ENCODE measurements around the gene EFCAB5.

The EFCAB5 gene

DNA sequence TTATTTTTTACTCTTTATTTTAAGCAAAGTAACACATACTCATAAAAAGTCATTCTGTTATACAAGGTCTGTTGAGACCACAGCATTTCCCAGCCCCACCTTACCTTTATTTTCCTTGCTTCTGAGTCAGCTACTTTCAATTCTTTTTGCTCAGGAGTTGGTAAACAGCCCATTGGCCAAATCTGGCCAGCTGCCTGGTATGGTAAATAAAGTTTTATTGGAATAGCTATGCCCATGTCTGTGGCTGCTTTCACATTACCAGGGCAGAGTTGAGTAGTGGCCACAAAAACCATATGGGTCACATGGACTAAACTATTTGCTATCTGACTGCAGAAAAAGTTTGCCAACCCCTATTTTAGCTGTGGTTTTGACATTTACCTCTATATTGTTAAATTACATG, 171.8 kb downstream of the EFCAB5 start:
- no peak overlapping the region for H3K4me3 ChIP-seq (ENCODE audit: insufficient read depth, low read length, poor library complexity, severe bottlenecking)
- no peak overlapping the region for H3K27ac ChIP-seq (ENCODE audit: low read depth, low read length)
- no peaks in the 10 kb centered on the region for H3K9me3 ChIP-seq (ENCODE audit: insufficient read depth, low read length)
- TF ChIP-seq, protein P1, sequence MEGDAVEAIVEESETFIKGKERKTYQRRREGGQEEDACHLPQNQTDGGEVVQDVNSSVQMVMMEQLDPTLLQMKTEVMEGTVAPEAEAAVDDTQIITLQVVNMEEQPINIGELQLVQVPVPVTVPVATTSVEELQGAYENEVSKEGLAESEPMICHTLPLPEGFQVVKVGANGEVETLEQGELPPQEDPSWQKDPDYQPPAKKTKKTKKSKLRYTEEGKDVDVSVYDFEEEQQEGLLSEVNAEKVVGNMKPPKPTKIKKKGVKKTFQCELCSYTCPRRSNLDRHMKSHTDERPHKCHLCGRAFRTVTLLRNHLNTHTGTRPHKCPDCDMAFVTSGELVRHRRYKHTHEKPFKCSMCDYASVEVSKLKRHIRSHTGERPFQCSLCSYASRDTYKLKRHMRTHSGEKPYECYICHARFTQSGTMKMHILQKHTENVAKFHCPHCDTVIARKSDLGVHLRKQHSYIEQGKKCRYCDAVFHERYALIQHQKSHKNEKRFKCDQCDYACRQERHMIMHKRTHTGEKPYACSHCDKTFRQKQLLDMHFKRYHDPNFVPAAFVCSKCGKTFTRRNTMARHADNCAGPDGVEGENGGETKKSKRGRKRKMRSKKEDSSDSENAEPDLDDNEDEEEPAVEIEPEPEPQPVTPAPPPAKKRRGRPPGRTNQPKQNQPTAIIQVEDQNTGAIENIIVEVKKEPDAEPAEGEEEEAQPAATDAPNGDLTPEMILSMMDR (IDR thresholded peaks at IDR 0.05; ENCODE audit: insufficient read depth, low read length, poor library complexity, severe bottlenecking) = no peak
- TF ChIP-seq EZH2phosphoT487 (conservative IDR thresholded peaks at IDR 0.05; ENCODE audit: low read length) = no peak
- H2AFZ ChIP-seq (ENCODE audit: low read depth, low read length, severe bottlenecking) = no peak overlapping the region
- peaks cover 12% of the 10 kb centered on the region; the same call in 1 of the 2 replicates for H3F3A ChIP-seq (ENCODE audit: insufficient read depth)
- no peaks in the 10 kb centered on the region for H4K20me1 ChIP-seq (ENCODE audit: low read depth, low read length)
- peaks cover 15% of the 10 kb centered on the region for H3K79me2 ChIP-seq (ENCODE audit: insufficient read depth, low read length)
- H3K4me2 ChIP-seq (ENCODE audit: low read depth, low read length, poor library complexity, severe bottlenecking) = no peak overlapping the region
- H3K36me3 ChIP-seq (ENCODE audit: low read length) = no peaks in the 10 kb centered on the region
- no peaks in the 10 kb centered on the region for H3K27me3 ChIP-seq (ENCODE audit: low read length)
- no peak overlapping the region for H3K9ac ChIP-seq (ENCODE audit: low read length)
- no peaks in the 10 kb centered on the region for H3K9me2 ChIP-seq (replicated peaks; ENCODE audit: insufficient read depth, low read length)

DNA sequence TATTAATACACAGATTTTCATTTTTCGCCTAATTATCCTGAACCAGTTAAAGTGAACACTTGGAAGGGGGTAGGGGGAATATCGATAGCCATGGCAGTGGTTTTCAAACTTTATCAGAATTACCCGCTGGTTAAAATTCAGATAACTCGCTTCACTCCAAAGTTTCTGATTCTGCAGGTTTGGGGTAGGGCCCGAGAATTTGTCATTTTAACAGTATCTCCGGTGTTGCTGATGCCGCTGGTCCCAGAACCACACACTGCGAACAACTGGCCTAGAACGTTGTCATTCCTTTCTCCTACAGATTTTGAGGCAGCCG, 174.9 kb downstream of the EFCAB5 start:
- H3K9ac ChIP-seq (ENCODE audit: low read length) = peak overlapping the region; percentile 84
- H3F3A ChIP-seq (ENCODE audit: insufficient read depth) = peaks cover 20% of the 10 kb centered on the region
- no peaks in the 10 kb centered on the region for H3K9me3 ChIP-seq (ENCODE audit: insufficient read depth, low read length)
- H2AFZ ChIP-seq (ENCODE audit: low read depth, low read length, severe bottlenecking) = peak overlapping the region; percentile 81
- TF ChIP-seq, protein P1 (IDR thresholded peaks at IDR 0.05; ENCODE audit: insufficient read depth, low read length, poor library complexity, severe bottlenecking) = no peak
- TF ChIP-seq EZH2phosphoT487 (conservative IDR thresholded peaks at IDR 0.05; ENCODE audit: low read length) = no peak
- peak overlapping the region; percentile 67 for H3K27ac ChIP-seq (ENCODE audit: low read depth, low read length)
- H4K20me1 ChIP-seq (ENCODE audit: low read depth, low read length) = no peaks in the 10 kb centered on the region
- peak overlapping the region; percentile 100 for H3K4me2 ChIP-seq (ENCODE audit: low read depth, low read length, poor library complexity, severe bottlenecking)
- H3K4me3 ChIP-seq (ENCODE audit: insufficient read depth, low read length, poor library complexity, severe bottlenecking) = peak overlapping the region; percentile 96
- H3K27me3 ChIP-seq (ENCODE audit: low read length) = no peaks in the 10 kb centered on the region
- H3K36me3 ChIP-seq (ENCODE audit: low read length) = peaks cover 10% of the 10 kb centered on the region; the same call in 1 of the 2 replicates
- H3K9me2 ChIP-seq (replicated peaks; ENCODE audit: insufficient read depth, low read length) = no peaks in the 10 kb centered on the region
- H3K79me2 ChIP-seq (ENCODE audit: insufficient read depth, low read length) = peaks cover 43% of the 10 kb centered on the region

DNA sequence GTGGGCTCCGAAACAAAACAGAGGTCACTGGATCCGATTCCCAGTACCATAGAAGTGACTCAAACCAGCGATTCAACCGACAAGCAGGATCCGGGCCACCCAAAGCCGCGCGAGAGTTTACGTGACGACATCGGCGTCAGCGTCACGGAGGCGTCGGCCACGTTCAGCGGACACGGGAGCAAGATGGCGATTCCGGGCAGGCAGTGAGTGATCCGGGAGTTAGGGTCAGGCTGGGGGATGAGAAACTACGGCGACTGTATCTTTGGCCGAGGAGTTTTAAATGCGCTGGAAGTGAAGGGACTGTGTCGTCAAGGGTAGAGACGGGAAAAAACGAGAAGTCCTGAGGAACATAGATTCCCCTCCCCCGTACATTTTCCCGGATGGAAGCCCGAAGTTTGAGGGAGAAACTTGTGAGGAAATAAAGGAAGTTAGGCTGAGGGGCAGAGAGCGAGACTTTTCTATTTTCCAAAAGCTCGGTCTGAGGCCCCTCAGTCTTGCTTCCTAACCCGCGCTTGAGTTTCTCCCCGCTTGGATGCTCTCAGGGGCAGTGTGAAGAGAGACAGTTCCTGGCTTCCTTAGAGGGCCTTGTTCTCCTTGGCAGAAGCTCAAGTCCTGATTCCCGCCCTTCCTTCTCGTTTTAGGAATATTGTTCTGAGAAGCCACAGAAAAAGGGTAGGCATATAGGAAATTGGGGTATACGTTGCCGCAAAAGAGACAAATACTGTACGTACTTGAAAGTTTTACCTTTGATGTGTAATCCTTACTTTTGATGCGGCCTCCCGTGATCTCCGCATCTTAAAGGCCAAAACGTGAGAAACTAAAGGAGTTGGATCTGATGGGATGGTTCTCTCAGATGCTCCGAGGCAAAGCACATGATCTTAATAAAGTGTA, 175.5 kb downstream of the EFCAB5 start, which contains the start of gene NSRP1:
Gene NSRP1, plus strand, starts transcription at position 156 of the 891 bp plus-strand sequence. Its CDS starts 28 bp downstream, at position 184.
- peak within 1 kb of the TSS; percentile 96 for H3K4me3 ChIP-seq (ENCODE audit: insufficient read depth, low read length, poor library complexity, severe bottlenecking)
- H4K20me1 ChIP-seq (ENCODE audit: low read depth, low read length) = no peaks in the 10 kb centered on the region
- H3K4me2 ChIP-seq (ENCODE audit: low read depth, low read length, poor library complexity, severe bottlenecking) = peak within 1 kb of the TSS; percentile 100
- H3K9ac ChIP-seq (ENCODE audit: low read length) = peak within 1 kb of the TSS; percentile 84
- peak within 1 kb of the TSS; percentile 81 for H2AFZ ChIP-seq (ENCODE audit: low read depth, low read length, severe bottlenecking)
- no peaks in the 10 kb centered on the region for H3K9me3 ChIP-seq (ENCODE audit: insufficient read depth, low read length)
- no peaks in the 10 kb centered on the region for H3K27me3 ChIP-seq (ENCODE audit: low read length)
- H3K36me3 ChIP-seq (ENCODE audit: low read length) = peaks cover 10% of the 10 kb centered on the region; the same call in 1 of the 2 replicates
- peaks cover 50% of the 10 kb centered on the region for H3K79me2 ChIP-seq (ENCODE audit: insufficient read depth, low read length)
- TF ChIP-seq, protein P1 (IDR thresholded peaks at IDR 0.05; ENCODE audit: insufficient read depth, low read length, poor library complexity, severe bottlenecking) = no peak
- no peak for TF ChIP-seq EZH2phosphoT487 (conservative IDR thresholded peaks at IDR 0.05; ENCODE audit: low read length)
- peaks cover 20% of the 10 kb centered on the region for H3F3A ChIP-seq (ENCODE audit: insufficient read depth)
- peak within 1 kb of the TSS; percentile 67 for H3K27ac ChIP-seq (ENCODE audit: low read depth, low read length)
- no peaks in the 10 kb centered on the region for H3K9me2 ChIP-seq (replicated peaks; ENCODE audit: insufficient read depth, low read length)
